Nephron progenitor cell (in vitro differentiated cells): ENCODE measurements around the gene IFITM5.

Experiments used
- DNase-seq: peaks from one replicate; pipeline ENCODE4 v3.0.0; 2021
- H3K27ac Mint-ChIP-seq: 2 replicates; pipeline ENCODE4 v1.8.0; 2021; ENCODE audit warnings: mild to moderate bottlenecking, moderate library complexity, mixed read lengths
- H3K27me3 Mint-ChIP-seq: 2 replicates; pipeline ENCODE4 v1.8.0; 2021; ENCODE audit warnings: mild to moderate bottlenecking, low read depth, mixed read lengths; ENCODE audit not compliant: poor library complexity
- H3K36me3 Mint-ChIP-seq: 2 replicates; pipeline ENCODE4 v1.8.0; 2021; ENCODE audit warnings: low read depth, mixed read lengths
- H3K4me1 Mint-ChIP-seq: 2 replicates; pipeline ENCODE4 v1.8.0; 2021; ENCODE audit warnings: mixed read lengths
- H3K4me3 Mint-ChIP-seq: 2 replicates; pipeline ENCODE4 v1.8.0; 2021; ENCODE audit warnings: mild to moderate bottlenecking, moderate library complexity, mixed read lengths
- H3K9me3 Mint-ChIP-seq: 2 replicates; pipeline ENCODE4 v1.8.0; 2021; ENCODE audit warnings: mild to moderate bottlenecking, moderate library complexity, mixed read lengths
- CTCF ChIP-seq: fragments of 200-600 bp; sonication (generic); IDR thresholded peaks from 2 replicates; pipeline ENCODE4 v1.5.0; 2021; ENCODE audit warnings: antibody characterized with exemption

Gene IFITM5

GRCh38 chr11:252666-253065, 46.7 kb downstream of the IFITM5 start:
- peaks cover 43% of the 10 kb centered on the region for H3K36me3 Mint-ChIP-seq

GRCh38 chr11:251550-251949, 47.8 kb downstream of the IFITM5 start:
- no peak for TF ChIP-seq CTCF
- no peaks in the 10 kb centered on the region for H3K9me3 Mint-ChIP-seq
- H3K4me3 Mint-ChIP-seq: no peak overlapping the region
- H3K4me1 Mint-ChIP-seq: peaks cover 6% of the 10 kb centered on the region
- DNase-seq: no peak
- peaks cover 2% of the 10 kb centered on the region for H3K27me3 Mint-ChIP-seq
- H3K36me3 Mint-ChIP-seq: peaks cover 52% of the 10 kb centered on the region
- no peak overlapping the region for H3K27ac Mint-ChIP-seq

More at GRCh38 chr11:252666-253065, 46.7 kb downstream of the IFITM5 start:
- H3K4me1 Mint-ChIP-seq: peaks cover 11% of the 10 kb centered on the region
- H3K27me3 Mint-ChIP-seq: peaks cover 2% of the 10 kb centered on the region
- no peak for DNase-seq
- H3K4me3 Mint-ChIP-seq: no peak overlapping the region
- no peaks in the 10 kb centered on the region for H3K9me3 Mint-ChIP-seq
- no peak overlapping the region for H3K27ac Mint-ChIP-seq
- TF ChIP-seq CTCF: no peak

GRCh38 chr11:250740-251299, 48.5 kb downstream of the IFITM5 start:
- peak overlapping the region; percentile 82 for H3K27ac Mint-ChIP-seq
- peaks cover 2% of the 10 kb centered on the region for H3K27me3 Mint-ChIP-seq
- peaks cover 6% of the 10 kb centered on the region for H3K4me1 Mint-ChIP-seq
- DNase-seq: peak; percentile 77
- peak; percentile 72 for TF ChIP-seq CTCF
- no peaks in the 10 kb centered on the region for H3K9me3 Mint-ChIP-seq
- no peak overlapping the region for H3K4me3 Mint-ChIP-seq
- peaks cover 58% of the 10 kb centered on the region for H3K36me3 Mint-ChIP-seq

- TF ChIP-seq CTCF: no peak
- H3K9me3 Mint-ChIP-seq: no peaks in the 10 kb centered on the region
- peaks cover 63% of the 10 kb centered on the region for H3K36me3 Mint-ChIP-seq
- H3K27ac Mint-ChIP-seq: no peak overlapping the region
- H3K4me1 Mint-ChIP-seq: peaks cover 6% of the 10 kb centered on the region
- H3K4me3 Mint-ChIP-seq: no peak overlapping the region
- DNase-seq: no peak
- peaks cover 2% of the 10 kb centered on the region for H3K27me3 Mint-ChIP-seq
These were observed 49.1 kb downstream of the IFITM5 start for GRCh38 chr11:250274-250673.

GRCh38 chr11:249062-249461, 50.3 kb downstream of the IFITM5 start:
- no peak for DNase-seq
- no peak overlapping the region for H3K4me3 Mint-ChIP-seq
- no peak for TF ChIP-seq CTCF
- H3K9me3 Mint-ChIP-seq: no peaks in the 10 kb centered on the region
- peak overlapping the region; percentile 9 for H3K27ac Mint-ChIP-seq
- peaks cover 2% of the 10 kb centered on the region for H3K27me3 Mint-ChIP-seq
- H3K4me1 Mint-ChIP-seq: peaks cover 6% of the 10 kb centered on the region
- peaks cover 72% of the 10 kb centered on the region for H3K36me3 Mint-ChIP-seq
